PC-3 (cell line): ENCODE results near the gene MIB1. TPM values are rescaled to one million over a fixed set of nuclear protein-coding genes. Genes with fewer than 3 reads are reported as not detected.

Experiments used
- ATAC-seq: fragments of 200-7000 bp; cut with Tn5 transposase; 2 replicates; pipeline ENCODE4 v1.9.1; 2020; ENCODE audit warnings: mild to moderate bottlenecking, moderate library complexity
- BruUV-seq: library from RNA; stranded (reverse); fragments of 400-500 nt; replicated peaks from 2 replicates; lab custom pipeline; 2021; lab: Mats Ljungman, UMichigan
- CTCF ChIA-PET: fragments of 300-600 bp; sonication (Branson Sonifier 250); formaldehyde crosslinking; loops from one replicate; lab custom pipeline; 2022; ENCODE audit warnings: antibody characterized with exemption; lab: Charles Lee
- POLR2A ChIA-PET: fragments of 300-600 bp; sonication (Branson Sonifier 250); formaldehyde crosslinking; loops from one replicate; lab custom pipeline; 2022; ENCODE audit warnings: antibody characterized with exemption; ENCODE audit not compliant: unreplicated experiment; lab: Charles Lee
- DNase-seq: peaks from one replicate; pipeline ENCODE4 v3.0.0-alpha.2; 2015
- H2AFZ ChIP-seq: fragments of 300-600 bp; sonication (generic); 2 replicates; pipeline ENCODE4 v1.6.0; 2016; ENCODE audit warnings: antibody characterized with exemption, low read length
- H3F3A ChIP-seq: fragments of 300-600 bp; sonication (generic); one replicate; pipeline ENCODE4 v1.6.0; 2017; ENCODE audit warnings: antibody characterized with exemption, low read length, control low read depth, mild to moderate bottlenecking; ENCODE audit not compliant: unreplicated experiment
- H3K27ac ChIP-seq: fragments of 300-600 bp; sonication (generic); 2 replicates; pipeline ENCODE4 v1.5.1; 2016; ENCODE audit warnings: mild to moderate bottlenecking, low read length
- H3K27me3 ChIP-seq: fragments of 300-600 bp; sonication (generic); 2 replicates; pipeline ENCODE4 v1.6.1; 2016; ENCODE audit warnings: low read length, mixed read lengths
- H3K36me3 ChIP-seq: fragments of 300-600 bp; sonication (generic); 2 replicates; pipeline ENCODE4 v1.6.1; 2016; ENCODE audit warnings: low read depth, mixed run types, low read length, mixed read lengths
- H3K4me1 ChIP-seq: fragments of 300-600 bp; sonication (generic); 2 replicates; pipeline ENCODE4 v1.5.1; 2016; ENCODE audit warnings: low read length; ENCODE audit not compliant: insufficient read depth
- H3K4me2 ChIP-seq: fragments of 300-600 bp; sonication (generic); 2 replicates; pipeline ENCODE4 v1.6.0; 2016; ENCODE audit warnings: low read length
- H3K4me3 ChIP-seq: fragments of 300-600 bp; sonication (generic); 2 replicates; pipeline ENCODE4 v1.5.1; 2016; ENCODE audit warnings: mild to moderate bottlenecking, low read length, mixed read lengths
- H3K79me2 ChIP-seq: fragments of 300-600 bp; sonication (generic); 2 replicates; pipeline ENCODE4 v1.6.1; 2017; ENCODE audit warnings: low read length, mixed read lengths
- H3K9ac ChIP-seq: fragments of 300-600 bp; sonication (generic); 2 replicates; pipeline ENCODE4 v1.6.0; 2016; ENCODE audit warnings: mild to moderate bottlenecking, low read length
- H3K9me2 ChIP-seq: fragments of 300-600 bp; sonication (generic); replicated peaks from 2 replicates; pipeline ENCODE4 v1.6.1; 2016; ENCODE audit warnings: mixed run types, low read length, mixed read lengths
- H3K9me3 ChIP-seq: fragments of 300-600 bp; sonication (generic); 2 replicates; pipeline ENCODE4 v1.6.1; 2016; ENCODE audit warnings: low read length, mixed read lengths
- H4K20me1 ChIP-seq: fragments of 300-600 bp; sonication (generic); 2 replicates; pipeline ENCODE4 v1.6.1; 2016; ENCODE audit warnings: low read length, mixed read lengths
- EZH2 ChIP-seq: fragments of 300-600 bp; sonication (generic); IDR thresholded peaks from one replicate; pipeline ENCODE4 v1.6.1; 2017; ENCODE audit warnings: antibody characterized with exemption, mild to moderate bottlenecking, low read length; ENCODE audit not compliant: unreplicated experiment
- EZH2phosphoT487 ChIP-seq: fragments of 300-600 bp; sonication (generic); IDR thresholded peaks from 2 replicates; pipeline ENCODE4 v1.6.1; 2018; ENCODE audit warnings: mild to moderate bottlenecking, antibody characterized with exemption, low read length, borderline replicate concordance
- intact Hi-C: fragments of 100-400 bp; cut with micrococcal nuclease; formaldehyde crosslinking; loops from 2 replicates; pipeline ENCODE4 v1.9.0; 2023
- total RNA-seq: library from RNA; depleted of rRNA; stranded (reverse); fragments of >200 nt; gene quantifications from 2 replicates; pipeline ENCODE4 v1.2.3, GENCODE V29; 2014
- TF ChIP-seq, protein P1 (sequence below): fragments of 300-600 bp; sonication (generic); conservative IDR thresholded peaks from 2 replicates; pipeline ENCODE4 v1.5.1; 2017; ENCODE audit warnings: antibody characterized with exemption, low read depth, mild to moderate bottlenecking, low read length

MIB1 gene
- total RNA-seq, 1 experiment from 2014 or later = 25.1 TPM

DNA sequence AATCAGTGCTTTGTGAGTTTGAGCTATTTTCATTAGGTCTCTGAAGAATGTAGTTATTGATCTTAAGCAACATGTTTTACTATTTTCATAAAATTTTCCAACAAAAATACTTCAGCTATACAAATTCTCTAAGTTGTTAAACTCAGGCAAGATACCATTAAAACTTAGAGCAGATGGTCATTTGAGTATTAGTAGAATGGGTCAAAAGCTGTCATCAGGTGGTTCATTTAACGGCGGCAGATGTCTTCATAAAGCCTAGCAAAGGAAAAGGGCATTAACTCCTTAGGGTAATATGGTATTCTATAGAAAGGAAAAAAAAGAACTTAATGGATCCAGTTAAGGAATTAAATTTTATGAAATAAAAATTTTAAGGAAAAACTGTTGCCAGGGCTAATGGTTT, 19.2 kb downstream of the MIB1 start:
- intact Hi-C loops = no loop called here
- H4K20me1 ChIP-seq = no peaks in the 10 kb centered on the region

DNA sequence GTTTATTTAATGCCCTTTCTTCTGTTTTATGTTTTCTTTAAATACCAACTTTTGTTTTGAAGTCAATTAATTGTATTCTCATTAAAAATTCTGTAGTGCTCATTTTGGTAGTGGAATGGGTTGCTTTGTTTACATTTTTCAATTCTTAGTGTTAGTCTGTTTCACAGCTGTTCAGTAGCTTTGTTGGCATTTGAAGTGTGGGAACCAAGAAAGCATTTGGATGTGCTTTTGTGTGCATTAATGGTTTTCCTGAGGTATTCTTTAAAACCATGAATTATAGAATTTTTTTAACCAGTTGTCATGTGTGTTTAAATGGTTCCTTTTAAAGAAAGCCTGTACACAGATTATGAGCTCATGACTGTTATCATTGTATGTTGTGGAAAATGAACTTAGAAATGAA, 19.7 kb downstream of the MIB1 start:
- H3K9ac ChIP-seq = no peak overlapping the region
- TF ChIP-seq, protein P1, sequence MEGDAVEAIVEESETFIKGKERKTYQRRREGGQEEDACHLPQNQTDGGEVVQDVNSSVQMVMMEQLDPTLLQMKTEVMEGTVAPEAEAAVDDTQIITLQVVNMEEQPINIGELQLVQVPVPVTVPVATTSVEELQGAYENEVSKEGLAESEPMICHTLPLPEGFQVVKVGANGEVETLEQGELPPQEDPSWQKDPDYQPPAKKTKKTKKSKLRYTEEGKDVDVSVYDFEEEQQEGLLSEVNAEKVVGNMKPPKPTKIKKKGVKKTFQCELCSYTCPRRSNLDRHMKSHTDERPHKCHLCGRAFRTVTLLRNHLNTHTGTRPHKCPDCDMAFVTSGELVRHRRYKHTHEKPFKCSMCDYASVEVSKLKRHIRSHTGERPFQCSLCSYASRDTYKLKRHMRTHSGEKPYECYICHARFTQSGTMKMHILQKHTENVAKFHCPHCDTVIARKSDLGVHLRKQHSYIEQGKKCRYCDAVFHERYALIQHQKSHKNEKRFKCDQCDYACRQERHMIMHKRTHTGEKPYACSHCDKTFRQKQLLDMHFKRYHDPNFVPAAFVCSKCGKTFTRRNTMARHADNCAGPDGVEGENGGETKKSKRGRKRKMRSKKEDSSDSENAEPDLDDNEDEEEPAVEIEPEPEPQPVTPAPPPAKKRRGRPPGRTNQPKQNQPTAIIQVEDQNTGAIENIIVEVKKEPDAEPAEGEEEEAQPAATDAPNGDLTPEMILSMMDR = no peak
- TF ChIP-seq EZH2 = no peak
- no peak for TF ChIP-seq EZH2phosphoT487
- ChIA-PET CTCF (no interaction called here), POLR2A (interaction anchor here (1.1 kb wide), 1 partner anchor 20 kb away, joined by 4 read pairs; no protein-coding TSS in a partner anchor)
- no peak overlapping the region for H3K4me3 ChIP-seq
- H3K9me3 ChIP-seq = no peaks in the 10 kb centered on the region
- no peak overlapping the region for H3K27ac ChIP-seq
- no peak overlapping the region for H3K4me2 ChIP-seq
- no peaks in the 10 kb centered on the region for H4K20me1 ChIP-seq
- BruUV-seq = no TSS peak
- H3F3A ChIP-seq = no peaks in the 10 kb centered on the region
- H3K27me3 ChIP-seq = no peaks in the 10 kb centered on the region
- H2AFZ ChIP-seq = no peak overlapping the region
- ATAC-seq (no peak), DNase-seq (no peak)
- no peaks in the 10 kb centered on the region for H3K4me1 ChIP-seq
- no peaks in the 10 kb centered on the region for H3K9me2 ChIP-seq
- H3K36me3 ChIP-seq = no peaks in the 10 kb centered on the region
- intact Hi-C loops = no loop called here
- peaks cover 74% of the 10 kb centered on the region for H3K79me2 ChIP-seq

More for the DNA sequence above, 19.2 kb downstream of the MIB1 start:
- Histone ChIP-seq H3K79me2 (peaks cover 76% of the 10 kb centered on the region), H2AFZ (no peak overlapping the region), H3K9ac (no peak overlapping the region), H3F3A (no peaks in the 10 kb centered on the region), H3K36me3 (no peaks in the 10 kb centered on the region), H3K9me3 (no peaks in the 10 kb centered on the region), H3K4me3 (no peak overlapping the region), H3K27me3 (no peaks in the 10 kb centered on the region), H3K27ac (no peak overlapping the region), H3K4me1 (no peaks in the 10 kb centered on the region), H3K9me2 (no peaks in the 10 kb centered on the region), H3K4me2 (no peak overlapping the region)
- ATAC-seq (no peak), DNase-seq (no peak)
- TF ChIP-seq EZH2phosphoT487 = no peak
- ChIA-PET CTCF (no interaction called here), POLR2A (interaction anchor here (1.1 kb wide), 1 partner anchor 20 kb away, joined by 4 read pairs; no protein-coding TSS in a partner anchor)
- no TSS peak for BruUV-seq

DNA sequence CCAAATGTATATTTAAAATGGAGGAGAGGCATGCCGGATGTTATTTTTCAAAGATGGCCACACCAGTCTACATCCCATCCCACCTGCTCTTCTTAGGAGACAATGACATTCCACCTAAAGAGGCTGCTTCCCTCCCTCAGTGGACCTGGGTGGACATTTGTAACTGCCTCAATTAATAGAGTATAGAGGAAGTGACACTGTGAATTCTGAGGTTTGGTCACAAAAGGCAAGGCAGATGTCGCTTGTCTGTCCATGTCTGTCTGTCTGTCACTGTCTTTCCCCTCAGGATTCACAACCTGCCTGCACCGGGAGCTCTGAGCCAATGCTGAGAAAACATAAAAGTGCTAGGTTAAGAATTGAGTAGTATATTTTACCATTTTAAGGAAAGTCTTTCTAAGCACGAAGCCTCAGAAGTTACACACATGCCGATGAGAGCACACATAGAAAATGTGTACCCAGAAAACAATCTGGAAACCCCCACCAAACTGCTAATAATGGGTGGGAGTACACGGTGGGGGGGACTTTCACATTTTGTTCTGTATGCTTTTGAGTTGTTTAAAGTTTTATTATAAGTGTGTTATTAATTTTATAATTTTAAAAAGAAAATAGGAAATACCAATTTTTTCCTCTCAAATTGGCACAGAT, 21.0 kb downstream of the MIB1 start:
- H3K4me1 ChIP-seq = no peaks in the 10 kb centered on the region
- H3K9ac ChIP-seq = no peak overlapping the region
- CTCF ChIA-PET = no interaction called here
- BruUV-seq = no TSS peak
- intact Hi-C loops = no loop called here
- no peaks in the 10 kb centered on the region for H4K20me1 ChIP-seq
- no peaks in the 10 kb centered on the region for H3F3A ChIP-seq
- H3K4me3 ChIP-seq = no peak overlapping the region
- no peaks in the 10 kb centered on the region for H3K9me2 ChIP-seq
- no peaks in the 10 kb centered on the region for H3K9me3 ChIP-seq
- no peak for DNase-seq
- TF ChIP-seq EZH2 = no peak
- TF ChIP-seq, protein P1 = no peak
- no peak for TF ChIP-seq EZH2phosphoT487
- H3K36me3 ChIP-seq = peaks cover 10% of the 10 kb centered on the region; the same call in 1 of the 2 replicates
- no peaks in the 10 kb centered on the region for H3K27me3 ChIP-seq
- H2AFZ ChIP-seq = no peak overlapping the region
- H3K4me2 ChIP-seq = no peak overlapping the region
- peaks cover 67% of the 10 kb centered on the region for H3K79me2 ChIP-seq
- ATAC-seq = no peak
- POLR2A ChIA-PET = no interaction called here
- no peak overlapping the region for H3K27ac ChIP-seq
